HEK293T (cell line): ENCODE data around the gene RNU6-9.

Source experiments
- ARNT ChIP-seq: fragments of 450-650 bp; IDR thresholded peaks from 2 replicates; pipeline ENCODE4 v1.6.1; 2017; ENCODE audit warnings: mild to moderate bottlenecking
- BHLHE40 ChIP-seq: fragments of 450-650 bp; IDR thresholded peaks from 2 replicates; pipeline ENCODE4 v1.6.1; 2016; ENCODE audit warnings: mild to moderate bottlenecking, moderate library complexity, borderline replicate concordance
- CTBP1 ChIP-seq: fragments of 450-650 bp; IDR thresholded peaks from 2 replicates; pipeline ENCODE4 v1.6.1; 2016; ENCODE audit warnings: borderline replicate concordance
- ELF4 ChIP-seq: fragments of 450-650 bp; IDR thresholded peaks from 2 replicates; pipeline ENCODE4 v1.6.1; 2017; ENCODE audit warnings: antibody characterized with exemption
- FOXA1 ChIP-seq: fragments of 450-650 bp; IDR thresholded peaks from 2 replicates; pipeline ENCODE4 v1.6.1; 2016; ENCODE audit warnings: mild to moderate bottlenecking
- HDGF ChIP-seq: fragments of 450-650 bp; IDR thresholded peaks from 2 replicates; pipeline ENCODE4 v1.6.1; 2017; ENCODE audit warnings: antibody characterized with exemption, borderline replicate concordance
- L3MBTL2 ChIP-seq: fragments of 450-650 bp; conservative IDR thresholded peaks from 2 replicates; pipeline ENCODE4 v1.6.1; 2016; ENCODE audit warnings: mild to moderate bottlenecking
- LEF1 ChIP-seq: fragments of 450-650 bp; IDR thresholded peaks from 2 replicates; pipeline ENCODE4 v1.6.1; 2017; ENCODE audit warnings: mild to moderate bottlenecking, borderline replicate concordance
- NFRKB ChIP-seq: fragments of 450-650 bp; IDR thresholded peaks from 2 replicates; pipeline ENCODE4 v1.6.1; 2016; ENCODE audit warnings: mild to moderate bottlenecking, moderate library complexity
- SP1 ChIP-seq: fragments of 450-650 bp; IDR thresholded peaks from 2 replicates; pipeline ENCODE4 v1.6.1; 2017
- TARDBP ChIP-seq: fragments of 450-650 bp; IDR thresholded peaks from 2 replicates; pipeline ENCODE4 v1.6.1; 2016
- ZNF384 ChIP-seq: fragments of 450-650 bp; IDR thresholded peaks from 2 replicates; pipeline ENCODE4 v1.6.1; 2016
- TF ChIP-seq, protein P1 (sequence below): fragments of 450-650 bp; IDR thresholded peaks from 2 replicates; pipeline ENCODE4 v1.6.1; 2016

DNA sequence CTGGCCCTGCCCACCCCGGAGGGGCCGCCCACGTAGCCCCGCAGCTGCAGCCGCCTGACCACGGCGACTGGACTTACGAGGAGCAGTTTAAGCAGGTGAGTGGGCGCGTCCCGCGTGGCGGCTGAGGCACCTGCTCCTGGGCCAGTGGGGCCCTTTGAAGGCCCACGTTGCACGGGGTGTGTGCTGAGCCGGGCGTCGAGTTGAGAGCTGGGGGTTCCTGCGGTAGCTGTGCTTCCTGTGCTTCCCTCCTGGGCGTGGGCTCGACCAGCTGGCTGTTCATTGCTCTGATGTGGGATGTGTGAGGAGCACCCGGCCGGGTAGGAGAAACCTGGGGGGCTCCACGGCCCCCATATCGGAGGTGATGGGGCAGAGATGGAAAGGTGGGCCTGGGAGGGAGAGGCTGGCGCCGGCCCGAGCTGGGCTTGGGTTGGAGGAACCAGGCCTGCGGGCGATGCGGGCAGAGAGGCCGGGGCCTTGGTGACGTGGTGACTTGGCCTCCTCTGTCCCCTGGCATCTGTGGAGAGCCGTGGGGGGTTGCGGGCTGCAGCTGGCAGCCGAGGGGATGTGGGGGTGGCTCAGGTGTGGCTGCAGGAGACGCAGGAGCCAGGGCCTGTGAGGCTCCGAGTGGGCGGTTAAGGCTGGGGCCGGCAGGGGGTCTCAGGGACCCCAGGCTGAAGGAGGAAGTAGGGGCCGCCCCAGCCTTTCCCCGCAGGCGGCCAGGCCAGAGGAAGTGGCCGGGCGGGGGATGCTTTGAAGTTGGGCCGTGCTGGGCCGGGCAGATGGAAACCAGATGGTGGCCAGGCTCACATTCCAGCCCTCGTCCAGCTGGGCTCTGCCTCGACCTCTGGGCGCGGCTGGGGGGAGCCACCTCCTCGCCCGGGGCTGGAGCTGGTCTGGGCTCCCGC, 39.6 kb downstream of the RNU6-9 start:
- TF ChIP-seq, protein P1, sequence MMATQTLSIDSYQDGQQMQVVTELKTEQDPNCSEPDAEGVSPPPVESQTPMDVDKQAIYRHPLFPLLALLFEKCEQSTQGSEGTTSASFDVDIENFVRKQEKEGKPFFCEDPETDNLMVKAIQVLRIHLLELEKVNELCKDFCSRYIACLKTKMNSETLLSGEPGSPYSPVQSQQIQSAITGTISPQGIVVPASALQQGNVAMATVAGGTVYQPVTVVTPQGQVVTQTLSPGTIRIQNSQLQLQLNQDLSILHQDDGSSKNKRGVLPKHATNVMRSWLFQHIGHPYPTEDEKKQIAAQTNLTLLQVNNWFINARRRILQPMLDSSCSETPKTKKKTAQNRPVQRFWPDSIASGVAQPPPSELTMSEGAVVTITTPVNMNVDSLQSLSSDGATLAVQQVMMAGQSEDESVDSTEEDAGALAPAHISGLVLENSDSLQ, result no peak
- TF ChIP-seq FOXA1 (no peak), ZNF384 (no peak), NFRKB (no peak), ARNT (no peak), L3MBTL2 (no peak), BHLHE40 (no peak), HDGF (no peak), ELF4 (no peak), TARDBP (no peak), CTBP1 (no peak), SP1 (no peak), LEF1 (no peak)
